T-helper 2 cell treated with Interferon-gamma antibody and Interleukin-4, amounts not matched to agents 100 ng/mL and 5 ng/mL, for 36 hours (primary cell): Measurements from ENCODE around the gene SSTR5. TPM values are rescaled to one million over a fixed set of nuclear protein-coding genes. Genes with fewer than 3 reads are reported as not detected.

Experiments
- intact Hi-C: fragments of 100-400 bp; cut with micrococcal nuclease; formaldehyde crosslinking; loops from one replicate; pipeline ENCODE4 v1.15.1; 2023
- total RNA-seq: library from RNA; stranded (reverse); gene quantifications from 2 replicates; pipeline ENCODE4 v1.2.3, GENCODE V29; 2022

SSTR5 gene
- total RNA-seq, 1 donor from 2014 or later: not detected

GRCh38 chr16:1054660-1055556 is 17.6 kb upstream of the SSTR5 start:
- intact Hi-C loops: loop anchor here (5.0 kb wide), 1 partner anchor 243 kb away; no protein-coding TSS in a partner anchor

GRCh38 chr16:1055557-1055924 is 17.0 kb upstream of the SSTR5 start:
- intact Hi-C loops: loop anchor here (5.0 kb wide), 1 partner anchor 243 kb away; no protein-coding TSS in a partner anchor

DNA sequence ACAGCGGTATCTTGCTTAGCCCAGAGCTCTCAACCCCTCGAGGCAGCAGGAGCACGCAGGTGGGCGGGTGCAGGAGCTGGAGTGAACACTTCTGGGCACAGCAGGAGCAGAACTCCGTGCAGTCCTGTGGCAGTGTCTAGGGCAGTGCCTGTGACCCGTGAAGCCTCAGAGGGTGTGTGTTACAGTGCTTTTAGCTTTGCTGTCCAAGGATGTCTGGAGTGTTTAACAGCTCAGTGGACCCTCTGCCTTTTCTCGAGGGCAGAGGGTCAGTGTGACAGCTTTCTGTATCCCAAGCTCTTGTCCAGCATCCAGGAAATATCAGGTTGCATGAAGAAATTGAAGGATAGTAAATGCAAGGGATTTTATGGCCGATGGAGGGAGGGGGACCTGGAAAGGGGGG is 16.4 kb upstream of the SSTR5 start:
- intact Hi-C loops: loop anchor here (5.0 kb wide), 1 partner anchor 244 kb away; no protein-coding TSS in a partner anchor

DNA sequence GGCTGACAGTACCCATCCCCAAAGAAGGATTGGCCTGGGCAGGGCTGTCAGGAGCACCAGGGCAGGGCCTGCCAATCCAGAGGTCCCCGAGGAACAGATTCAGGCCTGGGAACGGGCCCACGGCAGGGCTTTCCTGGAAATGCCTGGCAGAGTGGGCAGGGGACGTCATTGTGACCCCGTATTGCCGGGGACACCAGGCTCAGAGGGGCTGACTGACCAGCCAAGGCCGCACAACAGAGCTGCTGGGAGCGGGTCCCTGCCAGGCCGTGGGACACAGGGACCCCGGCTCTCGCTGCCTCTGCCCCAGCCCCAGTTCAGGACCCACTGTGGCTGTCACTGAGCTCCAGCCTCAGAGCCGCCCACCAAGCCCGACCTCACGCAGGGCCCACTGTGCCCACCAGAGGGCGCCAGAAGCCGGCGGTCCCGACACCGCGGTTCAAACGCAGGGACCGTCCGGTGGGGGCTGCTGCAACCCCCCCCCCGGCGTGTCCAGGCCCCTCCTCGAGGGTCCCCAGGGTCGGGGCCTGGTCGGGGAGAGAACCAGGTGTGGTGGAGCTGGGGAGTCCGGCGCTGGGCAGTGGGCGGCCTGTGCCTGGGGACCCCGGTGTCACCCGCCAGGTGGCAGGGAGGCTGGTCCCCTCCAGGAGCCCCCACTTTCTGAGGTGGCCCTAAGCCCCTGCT is 15.2 kb upstream of the SSTR5 start:
- intact Hi-C loops: loop anchor here (5.0 kb wide), 1 partner anchor 245 kb away; no protein-coding TSS in a partner anchor

DNA sequence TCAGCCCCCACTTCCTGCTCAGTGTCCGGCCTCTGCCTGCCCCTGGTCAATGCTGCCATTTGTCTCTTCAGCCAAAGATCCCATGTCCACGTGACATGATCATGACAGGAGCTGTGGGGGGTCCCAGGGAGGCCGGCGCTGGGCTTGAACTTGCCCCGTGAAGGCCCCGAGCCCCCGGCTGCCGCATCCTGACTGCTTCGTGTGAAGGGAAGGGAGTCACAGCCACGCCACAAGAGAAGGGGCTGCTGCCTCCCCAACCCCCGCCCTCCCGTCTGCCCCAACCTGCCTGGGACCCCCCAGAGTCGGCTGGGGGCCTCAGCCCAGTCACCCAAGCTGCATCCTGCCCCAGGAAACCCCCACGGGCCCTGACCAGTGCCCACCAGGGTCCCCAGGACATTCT is 14.3 kb upstream of the SSTR5 start:
- intact Hi-C loops: loop anchor here (5.0 kb wide), 1 partner anchor 246 kb away; no protein-coding TSS in a partner anchor

DNA sequence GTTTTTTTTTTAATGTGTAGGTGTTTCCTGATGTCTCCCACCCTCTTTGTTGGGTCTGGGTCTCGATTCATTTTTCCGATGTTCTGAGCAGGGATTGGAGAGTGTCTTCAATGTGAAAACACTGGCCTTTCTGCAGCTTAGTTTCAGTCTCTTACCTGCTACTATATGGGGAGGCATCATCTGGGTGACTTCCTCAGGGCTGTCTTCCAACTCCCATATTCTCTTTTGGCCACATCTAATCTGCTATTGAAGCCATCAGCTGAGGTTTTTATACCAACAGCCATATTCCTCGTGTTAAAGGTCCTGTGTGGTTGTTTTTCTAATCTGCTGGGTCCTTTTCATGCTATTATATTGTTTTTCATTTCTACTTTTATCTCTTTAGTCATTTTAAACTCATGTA is 13.2 kb upstream of the SSTR5 start:
- intact Hi-C loops: loop anchor here (5.0 kb wide), 1 partner anchor 247 kb away; no protein-coding TSS in a partner anchor

DNA sequence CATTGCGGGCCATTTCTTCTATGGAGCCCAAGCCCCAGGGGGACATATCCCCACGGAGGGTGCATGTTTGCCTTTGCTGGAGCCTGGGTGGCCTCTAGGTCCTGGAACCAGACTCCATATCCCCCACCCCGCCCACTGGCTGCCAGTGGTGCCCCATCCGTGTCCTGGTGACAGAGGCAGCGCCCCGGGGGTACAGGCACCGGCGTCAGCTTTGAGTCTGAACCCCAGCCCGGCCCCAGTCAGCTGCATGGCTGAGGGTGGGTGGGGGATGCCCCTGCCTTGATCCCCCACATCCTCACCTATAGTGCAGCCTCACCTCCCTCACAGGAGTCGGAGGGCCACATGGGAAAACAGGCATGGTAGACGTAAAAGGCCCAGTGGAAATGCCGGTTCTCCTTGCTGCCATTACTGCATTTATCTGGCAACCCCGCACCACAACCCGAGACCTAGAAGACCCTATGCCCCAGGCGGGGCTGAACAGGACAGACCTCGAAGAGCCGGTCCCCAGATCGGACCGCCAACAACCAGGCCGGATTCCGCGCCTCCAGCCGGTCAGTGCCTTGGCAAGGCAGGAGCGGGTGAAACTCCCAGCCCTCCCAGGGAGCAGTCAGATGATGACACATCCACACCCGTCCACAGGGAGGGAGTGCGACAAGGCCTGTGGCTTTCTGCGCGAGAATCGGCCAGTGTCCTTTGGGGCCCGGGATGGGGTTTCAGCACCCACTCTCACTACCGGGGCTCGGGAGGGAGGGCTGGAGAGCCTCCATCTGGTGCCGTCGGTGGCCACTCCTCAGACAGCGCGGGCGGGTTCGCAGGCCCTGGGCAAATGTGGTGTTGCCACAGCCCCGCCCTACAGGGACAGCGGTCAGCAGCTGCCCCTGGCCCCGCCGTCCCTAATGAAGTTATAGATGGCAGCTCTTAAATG is 11.9 kb upstream of the SSTR5 start:
- intact Hi-C loops: no loop called here

DNA sequence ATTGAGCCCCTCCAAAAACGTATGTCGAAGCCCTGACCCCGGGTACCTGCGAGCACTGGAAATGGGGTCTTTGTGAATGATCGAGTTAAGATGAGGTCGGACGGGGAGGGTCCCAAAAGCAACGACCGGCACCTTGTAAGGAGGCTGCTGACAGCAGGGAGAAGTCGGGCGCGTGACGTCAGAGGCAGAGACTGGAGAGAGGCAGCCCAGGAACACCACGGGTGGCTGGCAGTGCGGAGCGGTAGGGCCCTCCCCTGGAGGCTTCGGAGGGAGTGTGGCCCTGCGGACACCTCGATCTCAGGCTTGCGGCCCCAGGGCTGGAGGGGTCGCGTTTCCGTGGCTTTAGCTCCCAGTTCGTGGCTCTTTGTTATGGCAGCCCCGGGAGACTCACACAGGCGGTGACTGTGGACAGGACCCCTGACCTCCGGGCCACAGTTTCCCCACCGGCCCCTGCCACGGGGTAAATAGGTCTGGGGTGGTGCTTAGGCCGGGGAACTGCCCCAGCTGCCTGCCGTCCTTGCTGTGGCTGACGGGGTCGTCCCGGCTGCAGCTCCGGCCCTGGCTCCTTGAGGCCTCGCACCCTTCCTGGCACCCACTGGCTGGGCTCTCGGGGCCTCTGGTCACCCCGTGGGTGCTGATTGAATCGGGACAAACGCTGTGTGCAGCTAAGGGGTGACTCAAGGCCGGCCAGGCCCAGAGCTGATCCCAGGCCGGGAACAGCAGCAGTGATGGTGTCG is 10.6 kb upstream of the SSTR5 start:
- intact Hi-C loops: no loop called here

DNA sequence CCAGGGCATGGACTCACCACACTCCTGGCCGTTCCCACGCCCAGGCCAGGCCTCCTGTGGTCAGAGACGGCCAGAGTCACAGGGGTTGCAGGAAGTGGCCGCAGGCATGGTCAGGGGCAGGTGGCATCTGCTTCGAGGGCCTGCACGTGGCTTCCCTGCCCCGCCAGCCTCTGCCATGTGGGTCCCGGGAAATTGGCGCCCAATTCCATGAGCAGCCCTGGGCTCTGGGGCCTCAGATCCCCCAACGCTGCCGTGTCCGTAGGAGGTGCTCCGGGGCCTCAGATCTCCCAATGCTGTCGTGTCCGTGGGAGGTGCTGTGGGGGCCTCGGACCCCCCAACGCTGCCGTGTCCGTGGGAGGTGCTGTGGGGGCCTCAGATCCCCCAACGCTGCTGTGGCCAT is 9.7 kb upstream of the SSTR5 start:
- intact Hi-C loops: no loop called here

GRCh38 chr16:1063728-1064127 is 8.8 kb upstream of the SSTR5 start:
- intact Hi-C loops: no loop called here

- intact Hi-C loops: no loop called here
These were observed 6.9 kb upstream of the SSTR5 start for GRCh38 chr16:1065469-1066128.

- intact Hi-C loops: no loop called here
These were observed 5.9 kb upstream of the SSTR5 start for GRCh38 chr16:1066584-1067172.

DNA sequence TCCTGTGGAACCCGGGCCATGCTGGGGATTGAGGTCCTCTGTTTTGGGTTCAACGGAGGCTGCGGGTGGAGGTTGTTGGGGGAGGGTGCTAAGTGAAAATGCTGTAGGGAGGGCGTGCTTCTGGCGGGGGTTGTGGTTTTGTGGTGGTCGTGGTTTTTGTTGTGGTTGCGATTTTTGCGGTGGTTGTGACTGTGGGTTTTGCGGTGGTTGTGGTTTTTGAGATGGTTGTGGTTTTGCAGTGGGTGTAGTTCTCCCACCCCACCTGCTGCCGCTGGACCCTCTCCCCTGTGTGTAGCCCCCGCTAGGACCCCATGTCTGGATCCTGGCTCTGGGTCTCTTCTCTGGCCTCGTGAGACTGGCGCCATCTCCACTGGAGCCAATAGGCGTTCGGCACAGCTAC is 4.9 kb upstream of the SSTR5 start:
- intact Hi-C loops: no loop called here

DNA sequence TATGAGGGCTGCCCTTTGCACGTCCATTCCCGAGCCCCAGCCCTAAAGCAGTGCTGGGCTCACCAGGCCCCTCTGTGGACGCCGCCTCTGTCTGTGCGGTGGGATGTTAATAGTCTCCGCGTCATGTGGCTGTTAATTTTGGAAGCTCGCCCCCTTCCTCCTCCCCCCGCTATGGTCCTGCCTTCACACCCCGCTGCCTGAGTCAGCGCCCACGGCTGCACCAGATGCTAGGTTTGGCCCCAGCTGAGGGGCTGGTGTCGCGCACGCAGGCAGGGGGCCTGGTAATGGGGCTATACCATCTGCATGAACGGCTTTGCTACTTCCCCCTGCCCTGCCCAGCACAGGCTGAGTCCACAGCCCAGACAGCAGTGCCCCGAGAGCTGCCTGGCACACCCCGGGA is 4.1 kb upstream of the SSTR5 start:
- intact Hi-C loops: no loop called here

DNA sequence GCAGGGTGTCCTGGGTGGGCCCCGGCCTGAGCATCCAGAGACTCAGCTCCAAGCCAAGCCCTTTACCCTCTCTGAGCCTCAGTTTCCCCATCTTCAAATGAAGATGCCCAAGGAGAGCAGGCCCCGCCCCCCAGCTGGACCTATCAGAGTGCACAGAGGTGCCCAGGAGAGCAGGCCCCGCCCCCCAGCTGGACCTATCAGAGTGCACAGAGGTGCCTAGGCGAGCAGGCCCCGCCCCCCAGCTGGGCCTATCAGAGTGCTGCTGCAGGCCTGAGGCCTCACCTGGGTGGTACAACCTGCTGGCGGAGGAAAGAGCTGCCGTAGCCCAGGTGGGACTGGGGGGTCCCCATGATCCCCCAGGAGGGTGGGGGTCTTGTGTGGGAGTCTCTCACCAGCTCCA is 3.4 kb upstream of the SSTR5 start:
- intact Hi-C loops: no loop called here

GRCh38 chr16:1070084-1070863 is 2.3 kb upstream of the SSTR5 start:
- intact Hi-C loops: no loop called here

- intact Hi-C loops: no loop called here
These were observed 1.6 kb upstream of the SSTR5 start for GRCh38 chr16:1070864-1071408.

DNA sequence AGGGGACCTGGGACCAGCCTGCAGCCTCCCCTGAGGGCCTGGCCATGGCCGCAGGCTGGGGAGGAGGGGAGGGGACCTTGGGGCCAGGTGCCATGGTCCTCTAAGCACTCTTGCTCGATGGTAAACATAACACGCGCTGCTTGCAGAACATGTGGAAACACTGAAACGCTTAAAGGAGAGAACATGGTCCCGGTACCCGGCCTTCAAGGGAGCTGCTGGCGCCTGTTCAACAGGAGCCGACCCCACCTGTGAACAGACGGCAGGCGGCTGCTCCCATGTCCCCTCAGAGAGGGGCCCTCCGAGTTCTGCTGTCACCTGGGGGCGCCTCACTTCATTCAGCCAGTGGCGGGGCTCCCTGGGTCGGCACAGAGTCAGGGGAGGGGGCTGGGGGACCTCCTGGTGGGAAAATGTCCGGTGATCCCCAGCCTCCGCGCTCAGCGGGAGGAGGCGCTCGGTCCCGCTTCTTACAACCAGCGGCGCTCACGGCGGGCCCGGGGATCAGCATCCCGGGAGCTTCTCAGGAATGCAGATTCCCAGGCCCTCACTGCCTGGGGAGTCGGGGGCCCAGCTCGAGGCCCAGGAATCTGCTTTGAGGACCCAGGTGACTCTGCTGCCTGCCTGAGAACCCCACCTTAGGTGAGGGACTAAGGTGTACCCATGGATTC is 854 bp upstream of the SSTR5 start:
- intact Hi-C loops: no loop called here
